ENCODE data around the gene VAMP2. TPM values are rescaled to one million over a fixed set of nuclear protein-coding genes. Genes with fewer than 3 reads are reported as not detected.

Gene VAMP2
- total and polyA plus RNA-seq, 10 of the 15 experiments (the other 5 are each of a cell fraction or from before 2014, with no cell fraction given) = 3.0 to 35.2 (median 25.0) TPM

DNA sequence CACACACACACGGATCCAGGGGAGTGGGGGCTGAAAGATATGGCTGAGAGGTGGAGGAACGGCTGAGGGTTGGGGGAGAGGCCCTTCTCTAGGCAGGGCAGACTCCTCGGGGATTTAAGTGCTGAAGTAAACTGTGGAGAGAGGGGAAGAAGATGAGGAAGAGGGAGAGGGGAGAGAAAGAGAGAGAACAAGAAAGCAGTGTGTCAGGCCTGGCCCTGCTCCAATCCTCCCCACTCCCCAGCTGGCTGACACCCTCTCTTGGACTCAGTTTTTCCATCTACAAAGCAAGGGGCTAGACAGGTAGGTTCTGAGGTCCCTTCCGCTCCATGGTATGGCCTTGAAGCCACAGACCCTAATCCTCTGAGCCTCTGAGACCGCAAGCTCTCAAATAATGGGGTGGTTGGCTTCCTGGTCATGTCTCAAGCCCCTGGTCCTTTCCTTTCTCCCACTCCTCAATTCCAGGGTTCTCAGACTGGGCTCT lies 2.0 kb downstream of the VAMP2 start:
- ChIA-PET CTCF (interaction anchor here (0.7 to 2.3 kb wide), 13 partner anchors 11 to 171 kb away, joined by 3 to 11 read pairs (median 5); no protein-coding TSS in a partner anchor), POLR2A (interaction anchor here (0.9 to 2.6 kb wide), 5 partner anchors 9 to 26 kb away, joined by 3 to 12 read pairs (median 4); partner anchors contain the start of gene PER1), RAD21 (ENCODE audit: unreplicated experiment) (interaction anchor here (1.1 to 2.2 kb wide), 5 partner anchors 12 to 61 kb away, joined by 3 to 9 read pairs (median 3); no protein-coding TSS in a partner anchor), SMC1A (ENCODE audit: uncharacterized antibody, unreplicated experiment) (interaction anchor here (0.6 to 2.7 kb wide), 13 partner anchors 10 to 140 kb away, joined by 3 to 15 read pairs (median 3); no protein-coding TSS in a partner anchor)
- intact Hi-C loops (cut with micrococcal nuclease; ENCODE audit: unreplicated experiment) = loop anchor here (5.0 kb wide), 1 partner anchor 98 kb away; no protein-coding TSS in a partner anchor
- Histone ChIP-seq H3K4me1 (ENCODE audit: control insufficient read depth, insufficient read depth, low read length) (peaks cover 34% of the 10 kb centered on the region), H3K36me3 (ENCODE audit: control insufficient read depth in 2 of 2, insufficient read depth in 2 of 2, low read length in 1 of 2) (peaks cover 0 to 5% of the 10 kb centered on the region in 2 experiments; a peak in 1 of 4 replicates), H3K4me3 (peak overlapping the region; percentile 95; the same call in 1 of the 2 replicates), H3K27me3 (replicated peaks in 1 of 2; ENCODE audit: control insufficient read depth in 2 of 2, insufficient read depth in 2 of 2, low read length in 1 of 2) (no peaks in the 10 kb centered on the region), H3K27ac (ENCODE audit: control insufficient read depth, insufficient read depth) (peak overlapping the region; percentile 34; the same call in 1 of the 2 replicates), H3K4me2 (ENCODE audit: control insufficient read depth, insufficient read depth) (peak overlapping the region; percentile 100), H3K9ac (ENCODE audit: control insufficient read depth, insufficient read depth, low read length) (peak overlapping the region; percentile 28), H3K79me2 (ENCODE audit: control insufficient read depth, insufficient read depth, low read length) (peaks cover 24% of the 10 kb centered on the region), H4K20me1 (ENCODE audit: control insufficient read depth, insufficient read depth) (no peaks in the 10 kb centered on the region), H3K9me3 (replicated peaks; ENCODE audit: control insufficient read depth, insufficient read depth, low read length) (no peaks in the 10 kb centered on the region), H2AFZ (ENCODE audit: control insufficient read depth, low read depth, low read length) (no peak overlapping the region)
- FAIRE-seq = no peak
- TF ChIP-seq, protein P1, sequence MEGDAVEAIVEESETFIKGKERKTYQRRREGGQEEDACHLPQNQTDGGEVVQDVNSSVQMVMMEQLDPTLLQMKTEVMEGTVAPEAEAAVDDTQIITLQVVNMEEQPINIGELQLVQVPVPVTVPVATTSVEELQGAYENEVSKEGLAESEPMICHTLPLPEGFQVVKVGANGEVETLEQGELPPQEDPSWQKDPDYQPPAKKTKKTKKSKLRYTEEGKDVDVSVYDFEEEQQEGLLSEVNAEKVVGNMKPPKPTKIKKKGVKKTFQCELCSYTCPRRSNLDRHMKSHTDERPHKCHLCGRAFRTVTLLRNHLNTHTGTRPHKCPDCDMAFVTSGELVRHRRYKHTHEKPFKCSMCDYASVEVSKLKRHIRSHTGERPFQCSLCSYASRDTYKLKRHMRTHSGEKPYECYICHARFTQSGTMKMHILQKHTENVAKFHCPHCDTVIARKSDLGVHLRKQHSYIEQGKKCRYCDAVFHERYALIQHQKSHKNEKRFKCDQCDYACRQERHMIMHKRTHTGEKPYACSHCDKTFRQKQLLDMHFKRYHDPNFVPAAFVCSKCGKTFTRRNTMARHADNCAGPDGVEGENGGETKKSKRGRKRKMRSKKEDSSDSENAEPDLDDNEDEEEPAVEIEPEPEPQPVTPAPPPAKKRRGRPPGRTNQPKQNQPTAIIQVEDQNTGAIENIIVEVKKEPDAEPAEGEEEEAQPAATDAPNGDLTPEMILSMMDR (IDR thresholded peaks at IDR 0.05 in 2 of 3, conservative IDR thresholded peaks at IDR 0.05 in 1 of 3; ENCODE audit: control insufficient read depth in 2 of 3, extremely low read depth in 1 of 3, insufficient read depth in 1 of 3, low read depth in 3 of 3, low read length in 3 of 3) = no peak
- TF ChIP-seq EP300 (IDR thresholded peaks at IDR 0.05; ENCODE audit: borderline replicate concordance in 1 of 2, control insufficient read depth in 1 of 2, low read depth in 2 of 2, low read length in 2 of 2) (no peak), BACH1 (IDR thresholded peaks at IDR 0.05; ENCODE audit: borderline replicate concordance) (peak; percentile 14; the same call in 1 of the 2 replicates)
- TF ChIP-seq, protein P2, sequence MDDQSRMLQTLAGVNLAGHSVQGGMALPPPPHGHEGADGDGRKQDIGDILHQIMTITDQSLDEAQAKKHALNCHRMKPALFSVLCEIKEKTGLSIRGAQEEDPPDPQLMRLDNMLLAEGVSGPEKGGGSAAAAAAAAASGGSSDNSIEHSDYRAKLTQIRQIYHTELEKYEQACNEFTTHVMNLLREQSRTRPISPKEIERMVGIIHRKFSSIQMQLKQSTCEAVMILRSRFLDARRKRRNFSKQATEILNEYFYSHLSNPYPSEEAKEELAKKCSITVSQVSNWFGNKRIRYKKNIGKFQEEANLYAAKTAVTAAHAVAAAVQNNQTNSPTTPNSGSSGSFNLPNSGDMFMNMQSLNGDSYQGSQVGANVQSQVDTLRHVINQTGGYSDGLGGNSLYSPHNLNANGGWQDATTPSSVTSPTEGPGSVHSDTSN (IDR thresholded peaks at IDR 0.05; ENCODE audit: insufficient replicate concordance, low read depth, low read length) = no peak
- TF ChIP-seq, protein P3, sequence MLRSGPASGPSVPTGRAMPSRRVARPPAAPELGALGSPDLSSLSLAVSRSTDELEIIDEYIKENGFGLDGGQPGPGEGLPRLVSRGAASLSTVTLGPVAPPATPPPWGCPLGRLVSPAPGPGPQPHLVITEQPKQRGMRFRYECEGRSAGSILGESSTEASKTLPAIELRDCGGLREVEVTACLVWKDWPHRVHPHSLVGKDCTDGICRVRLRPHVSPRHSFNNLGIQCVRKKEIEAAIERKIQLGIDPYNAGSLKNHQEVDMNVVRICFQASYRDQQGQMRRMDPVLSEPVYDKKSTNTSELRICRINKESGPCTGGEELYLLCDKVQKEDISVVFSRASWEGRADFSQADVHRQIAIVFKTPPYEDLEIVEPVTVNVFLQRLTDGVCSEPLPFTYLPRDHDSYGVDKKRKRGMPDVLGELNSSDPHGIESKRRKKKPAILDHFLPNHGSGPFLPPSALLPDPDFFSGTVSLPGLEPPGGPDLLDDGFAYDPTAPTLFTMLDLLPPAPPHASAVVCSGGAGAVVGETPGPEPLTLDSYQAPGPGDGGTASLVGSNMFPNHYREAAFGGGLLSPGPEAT (IDR thresholded peaks at IDR 0.05; ENCODE audit: low read depth) = no peak
- ATAC-seq = no peak
- 52% methylated on average over 5 of the region's 5 CpGs for WGBS (ENCODE audit: insufficient coverage, insufficient replicate concordance, low lambda C conversion rate, missing lambda C conversion rate)
- BruUV-seq (replicated peaks) = no TSS peak
- in situ Hi-C loops (cut with MboI) = no loop called here
- DNase-seq (ENCODE audit: low read depth, low spot score) = no peak

All from GM12878 (cell line).